GM12878 (cell line): ENCODE data around the gene RASAL1. TPM values are rescaled to one million over a fixed set of nuclear protein-coding genes. Genes with fewer than 3 reads are reported as not detected.

Experiments used
- FOXK2 ChIP-seq: fragments of 450-650 bp; IDR thresholded peaks from 2 replicates; pipeline ENCODE4 v1.6.1; 2017; ENCODE audit warnings: mild to moderate bottlenecking, moderate library complexity
- NR2F1 ChIP-seq: fragments of 450-650 bp; conservative IDR thresholded peaks from 2 replicates; pipeline ENCODE4 v1.6.1; 2017; ENCODE audit warnings: mild to moderate bottlenecking
- PAX8 ChIP-seq: fragments of 450-650 bp; IDR thresholded peaks from 2 replicates; pipeline ENCODE4 v1.6.1; 2017; ENCODE audit warnings: mild to moderate bottlenecking, moderate library complexity
- POLR2A ChIP-seq: IDR thresholded peaks from 2 replicates; pipeline ENCODE4 v1.6.1; 2011; ENCODE audit warnings: low read depth, mild to moderate bottlenecking, low read length
- RCOR1 ChIP-seq: conservative IDR thresholded peaks from 2 replicates; pipeline ENCODE4 v1.6.1; 2012; ENCODE audit warnings: low read depth, low read length, improper control_type of control experiment
- RUNX3 ChIP-seq: IDR thresholded peaks from 2 replicates; pipeline ENCODE4 v1.6.1; 2012; ENCODE audit warnings: low read length, inconsistent platforms
- SPI1 ChIP-seq: IDR thresholded peaks from 2 replicates; pipeline ENCODE4 v1.6.1; 2011; ENCODE audit warnings: low read depth, mild to moderate bottlenecking, low read length, moderate library complexity, borderline replicate concordance; ENCODE audit not compliant: insufficient read depth
- STAT3 ChIP-seq: IDR thresholded peaks from 2 replicates; pipeline ENCODE4 v1.6.1; 2011; ENCODE audit warnings: low read depth, low read length, improper control_type of control experiment
- polyA plus RNA-seq, 11 experiments: library from polyadenylated mRNA; depleted of rRNA in 4 of 11; unstranded in 6 of 11; stranded (reverse) in 5 of 11; fragments of >200 nt; fragmentation: Nextera tagmentation in 4 of 11; fragmentation: Illumina TruSeq in 1 of 11; extraction: Ambion mirVana in 4 of 11; extraction: Trizol in 1 of 11; gene quantifications; 1 replicate in 1 of 11; 2 replicates in 10 of 11; pipeline versions ENCODE4 v1.2.1 to v1.2.3, GENCODE V29; 2011 to 2016; ENCODE audit warnings: inconsistent platforms in 2 of 11, missing spikeins in 2 of 11, low read depth in 1 of 11
- total RNA-seq, 4 experiments: library from RNA; depleted of rRNA in 3 of 4; stranded (reverse); fragments of >200 nt in 3 of 4; fragmentation: Illumina TruSeq in 1 of 4; extraction: Trizol in 1 of 4; gene quantifications; 2 replicates each; pipeline versions ENCODE4 v1.2.1 to v1.2.3, GENCODE V29; 2013 to 2021
- TF ChIP-seq, protein P1 (sequence below): fragments of 450-650 bp; IDR thresholded peaks from 2 replicates; pipeline ENCODE4 v1.6.1; 2017; ENCODE audit warnings: mild to moderate bottlenecking, low read depth, inconsistent platforms; ENCODE audit not compliant: poor library complexity, severe bottlenecking
- TF ChIP-seq, protein P2 (sequence below): fragments of 150-350 bp; IDR thresholded peaks from 2 replicates; pipeline ENCODE4 v1.6.1; 2016; ENCODE audit warnings: low read depth, low read length
- TF ChIP-seq, protein P3 (sequence below): fragments of 450-650 bp; IDR thresholded peaks from 2 replicates; pipeline ENCODE4 v1.6.1; 2017; ENCODE audit warnings: low read depth, mild to moderate bottlenecking, moderate library complexity
- TF ChIP-seq, protein P4 (sequence below): IDR thresholded peaks from 2 replicates; pipeline ENCODE4 v1.6.1; 2012; ENCODE audit warnings: mild to moderate bottlenecking, low read depth, low read length
- TF ChIP-seq, protein P5 (sequence below): fragments of 450-650 bp; IDR thresholded peaks from 2 replicates; pipeline ENCODE4 v1.6.1; 2016; ENCODE audit warnings: mild to moderate bottlenecking
- TF ChIP-seq, protein P6 (sequence below): fragments of 450-650 bp; formaldehyde crosslinking; IDR thresholded peaks from 2 replicates; pipeline ENCODE4 v1.5.0; 2022; ENCODE audit warnings: mild to moderate bottlenecking, missing genetic modification characterization

Gene RASAL1
- total and polyA plus RNA-seq, 10 of the 15 experiments (the other 5 are each of a cell fraction or from before 2014, with no cell fraction given), result 0.12 to 1.0 (median 0.52) TPM; not detected in 6

DNA sequence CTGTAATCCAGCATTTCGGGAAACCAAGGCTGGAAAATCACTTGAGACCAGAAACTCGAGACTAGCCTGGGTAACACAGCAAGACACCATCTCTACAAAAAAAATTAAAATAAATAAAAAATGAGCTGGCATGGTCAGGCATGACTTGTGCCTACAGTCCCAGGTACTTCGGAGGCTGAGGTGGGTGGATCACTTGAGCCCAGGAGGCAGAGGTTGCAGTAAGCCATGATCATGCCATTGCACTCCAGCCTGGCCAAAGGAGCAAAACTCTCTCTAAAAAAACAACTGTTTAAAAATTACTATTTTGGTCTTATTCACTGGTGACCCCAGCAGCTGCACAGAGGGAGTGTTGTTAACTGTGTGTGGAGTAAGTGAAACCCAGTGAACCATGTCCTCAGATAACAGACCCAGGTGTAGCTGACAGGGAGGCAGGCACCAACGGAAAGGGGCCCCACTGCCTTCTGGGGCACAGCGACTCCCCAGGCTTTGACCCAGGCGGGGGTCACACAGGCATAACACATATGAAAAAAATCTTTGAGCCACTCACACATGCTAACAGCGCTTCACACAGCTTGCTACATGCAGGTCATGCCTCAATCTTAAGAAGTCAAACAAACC lies 37.6 kb upstream of the RASAL1 start (continued):
- TF ChIP-seq RCOR1 (no peak), FOXK2 (no peak), NR2F1 (peak; percentile 72; the same call in 1 of the 2 replicates), PAX8 (peak; percentile 87; the same call in 1 of the 2 replicates), POLR2A (no peak), SPI1 (no peak), STAT3 (no peak), RUNX3 (no peak; the same call in 1 of the 2 replicates)
- TF ChIP-seq, protein P1, sequence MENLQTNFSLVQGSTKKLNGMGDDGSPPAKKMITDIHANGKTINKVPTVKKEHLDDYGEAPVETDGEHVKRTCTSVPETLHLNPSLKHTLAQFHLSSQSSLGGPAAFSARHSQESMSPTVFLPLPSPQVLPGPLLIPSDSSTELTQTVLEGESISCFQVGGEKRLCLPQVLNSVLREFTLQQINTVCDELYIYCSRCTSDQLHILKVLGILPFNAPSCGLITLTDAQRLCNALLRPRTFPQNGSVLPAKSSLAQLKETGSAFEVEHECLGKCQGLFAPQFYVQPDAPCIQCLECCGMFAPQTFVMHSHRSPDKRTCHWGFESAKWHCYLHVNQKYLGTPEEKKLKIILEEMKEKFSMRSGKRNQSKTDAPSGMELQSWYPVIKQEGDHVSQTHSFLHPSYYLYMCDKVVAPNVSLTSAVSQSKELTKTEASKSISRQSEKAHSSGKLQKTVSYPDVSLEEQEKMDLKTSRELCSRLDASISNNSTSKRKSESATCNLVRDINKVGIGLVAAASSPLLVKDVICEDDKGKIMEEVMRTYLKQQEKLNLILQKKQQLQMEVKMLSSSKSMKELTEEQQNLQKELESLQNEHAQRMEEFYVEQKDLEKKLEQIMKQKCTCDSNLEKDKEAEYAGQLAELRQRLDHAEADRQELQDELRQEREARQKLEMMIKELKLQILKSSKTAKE, result no peak
- TF ChIP-seq, protein P2, sequence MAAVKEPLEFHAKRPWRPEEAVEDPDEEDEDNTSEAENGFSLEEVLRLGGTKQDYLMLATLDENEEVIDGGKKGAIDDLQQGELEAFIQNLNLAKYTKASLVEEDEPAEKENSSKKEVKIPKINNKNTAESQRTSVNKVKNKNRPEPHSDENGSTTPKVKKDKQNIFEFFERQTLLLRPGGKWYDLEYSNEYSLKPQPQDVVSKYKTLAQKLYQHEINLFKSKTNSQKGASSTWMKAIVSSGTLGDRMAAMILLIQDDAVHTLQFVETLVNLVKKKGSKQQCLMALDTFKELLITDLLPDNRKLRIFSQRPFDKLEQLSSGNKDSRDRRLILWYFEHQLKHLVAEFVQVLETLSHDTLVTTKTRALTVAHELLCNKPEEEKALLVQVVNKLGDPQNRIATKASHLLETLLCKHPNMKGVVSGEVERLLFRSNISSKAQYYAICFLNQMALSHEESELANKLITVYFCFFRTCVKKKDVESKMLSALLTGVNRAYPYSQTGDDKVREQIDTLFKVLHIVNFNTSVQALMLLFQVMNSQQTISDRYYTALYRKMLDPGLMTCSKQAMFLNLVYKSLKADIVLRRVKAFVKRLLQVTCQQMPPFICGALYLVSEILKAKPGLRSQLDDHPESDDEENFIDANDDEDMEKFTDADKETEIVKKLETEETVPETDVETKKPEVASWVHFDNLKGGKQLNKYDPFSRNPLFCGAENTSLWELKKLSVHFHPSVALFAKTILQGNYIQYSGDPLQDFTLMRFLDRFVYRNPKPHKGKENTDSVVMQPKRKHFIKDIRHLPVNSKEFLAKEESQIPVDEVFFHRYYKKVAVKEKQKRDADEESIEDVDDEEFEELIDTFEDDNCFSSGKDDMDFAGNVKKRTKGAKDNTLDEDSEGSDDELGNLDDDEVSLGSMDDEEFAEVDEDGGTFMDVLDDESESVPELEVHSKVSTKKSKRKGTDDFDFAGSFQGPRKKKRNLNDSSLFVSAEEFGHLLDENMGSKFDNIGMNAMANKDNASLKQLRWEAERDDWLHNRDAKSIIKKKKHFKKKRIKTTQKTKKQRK, result no peak
- TF ChIP-seq, protein P3, sequence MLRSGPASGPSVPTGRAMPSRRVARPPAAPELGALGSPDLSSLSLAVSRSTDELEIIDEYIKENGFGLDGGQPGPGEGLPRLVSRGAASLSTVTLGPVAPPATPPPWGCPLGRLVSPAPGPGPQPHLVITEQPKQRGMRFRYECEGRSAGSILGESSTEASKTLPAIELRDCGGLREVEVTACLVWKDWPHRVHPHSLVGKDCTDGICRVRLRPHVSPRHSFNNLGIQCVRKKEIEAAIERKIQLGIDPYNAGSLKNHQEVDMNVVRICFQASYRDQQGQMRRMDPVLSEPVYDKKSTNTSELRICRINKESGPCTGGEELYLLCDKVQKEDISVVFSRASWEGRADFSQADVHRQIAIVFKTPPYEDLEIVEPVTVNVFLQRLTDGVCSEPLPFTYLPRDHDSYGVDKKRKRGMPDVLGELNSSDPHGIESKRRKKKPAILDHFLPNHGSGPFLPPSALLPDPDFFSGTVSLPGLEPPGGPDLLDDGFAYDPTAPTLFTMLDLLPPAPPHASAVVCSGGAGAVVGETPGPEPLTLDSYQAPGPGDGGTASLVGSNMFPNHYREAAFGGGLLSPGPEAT, result no peak
- TF ChIP-seq, protein P4, sequence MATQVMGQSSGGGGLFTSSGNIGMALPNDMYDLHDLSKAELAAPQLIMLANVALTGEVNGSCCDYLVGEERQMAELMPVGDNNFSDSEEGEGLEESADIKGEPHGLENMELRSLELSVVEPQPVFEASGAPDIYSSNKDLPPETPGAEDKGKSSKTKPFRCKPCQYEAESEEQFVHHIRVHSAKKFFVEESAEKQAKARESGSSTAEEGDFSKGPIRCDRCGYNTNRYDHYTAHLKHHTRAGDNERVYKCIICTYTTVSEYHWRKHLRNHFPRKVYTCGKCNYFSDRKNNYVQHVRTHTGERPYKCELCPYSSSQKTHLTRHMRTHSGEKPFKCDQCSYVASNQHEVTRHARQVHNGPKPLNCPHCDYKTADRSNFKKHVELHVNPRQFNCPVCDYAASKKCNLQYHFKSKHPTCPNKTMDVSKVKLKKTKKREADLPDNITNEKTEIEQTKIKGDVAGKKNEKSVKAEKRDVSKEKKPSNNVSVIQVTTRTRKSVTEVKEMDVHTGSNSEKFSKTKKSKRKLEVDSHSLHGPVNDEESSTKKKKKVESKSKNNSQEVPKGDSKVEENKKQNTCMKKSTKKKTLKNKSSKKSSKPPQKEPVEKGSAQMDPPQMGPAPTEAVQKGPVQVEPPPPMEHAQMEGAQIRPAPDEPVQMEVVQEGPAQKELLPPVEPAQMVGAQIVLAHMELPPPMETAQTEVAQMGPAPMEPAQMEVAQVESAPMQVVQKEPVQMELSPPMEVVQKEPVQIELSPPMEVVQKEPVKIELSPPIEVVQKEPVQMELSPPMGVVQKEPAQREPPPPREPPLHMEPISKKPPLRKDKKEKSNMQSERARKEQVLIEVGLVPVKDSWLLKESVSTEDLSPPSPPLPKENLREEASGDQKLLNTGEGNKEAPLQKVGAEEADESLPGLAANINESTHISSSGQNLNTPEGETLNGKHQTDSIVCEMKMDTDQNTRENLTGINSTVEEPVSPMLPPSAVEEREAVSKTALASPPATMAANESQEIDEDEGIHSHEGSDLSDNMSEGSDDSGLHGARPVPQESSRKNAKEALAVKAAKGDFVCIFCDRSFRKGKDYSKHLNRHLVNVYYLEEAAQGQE, result no peak
- TF ChIP-seq, protein P5, sequence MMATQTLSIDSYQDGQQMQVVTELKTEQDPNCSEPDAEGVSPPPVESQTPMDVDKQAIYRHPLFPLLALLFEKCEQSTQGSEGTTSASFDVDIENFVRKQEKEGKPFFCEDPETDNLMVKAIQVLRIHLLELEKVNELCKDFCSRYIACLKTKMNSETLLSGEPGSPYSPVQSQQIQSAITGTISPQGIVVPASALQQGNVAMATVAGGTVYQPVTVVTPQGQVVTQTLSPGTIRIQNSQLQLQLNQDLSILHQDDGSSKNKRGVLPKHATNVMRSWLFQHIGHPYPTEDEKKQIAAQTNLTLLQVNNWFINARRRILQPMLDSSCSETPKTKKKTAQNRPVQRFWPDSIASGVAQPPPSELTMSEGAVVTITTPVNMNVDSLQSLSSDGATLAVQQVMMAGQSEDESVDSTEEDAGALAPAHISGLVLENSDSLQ, result no peak
- TF ChIP-seq, protein P6, sequence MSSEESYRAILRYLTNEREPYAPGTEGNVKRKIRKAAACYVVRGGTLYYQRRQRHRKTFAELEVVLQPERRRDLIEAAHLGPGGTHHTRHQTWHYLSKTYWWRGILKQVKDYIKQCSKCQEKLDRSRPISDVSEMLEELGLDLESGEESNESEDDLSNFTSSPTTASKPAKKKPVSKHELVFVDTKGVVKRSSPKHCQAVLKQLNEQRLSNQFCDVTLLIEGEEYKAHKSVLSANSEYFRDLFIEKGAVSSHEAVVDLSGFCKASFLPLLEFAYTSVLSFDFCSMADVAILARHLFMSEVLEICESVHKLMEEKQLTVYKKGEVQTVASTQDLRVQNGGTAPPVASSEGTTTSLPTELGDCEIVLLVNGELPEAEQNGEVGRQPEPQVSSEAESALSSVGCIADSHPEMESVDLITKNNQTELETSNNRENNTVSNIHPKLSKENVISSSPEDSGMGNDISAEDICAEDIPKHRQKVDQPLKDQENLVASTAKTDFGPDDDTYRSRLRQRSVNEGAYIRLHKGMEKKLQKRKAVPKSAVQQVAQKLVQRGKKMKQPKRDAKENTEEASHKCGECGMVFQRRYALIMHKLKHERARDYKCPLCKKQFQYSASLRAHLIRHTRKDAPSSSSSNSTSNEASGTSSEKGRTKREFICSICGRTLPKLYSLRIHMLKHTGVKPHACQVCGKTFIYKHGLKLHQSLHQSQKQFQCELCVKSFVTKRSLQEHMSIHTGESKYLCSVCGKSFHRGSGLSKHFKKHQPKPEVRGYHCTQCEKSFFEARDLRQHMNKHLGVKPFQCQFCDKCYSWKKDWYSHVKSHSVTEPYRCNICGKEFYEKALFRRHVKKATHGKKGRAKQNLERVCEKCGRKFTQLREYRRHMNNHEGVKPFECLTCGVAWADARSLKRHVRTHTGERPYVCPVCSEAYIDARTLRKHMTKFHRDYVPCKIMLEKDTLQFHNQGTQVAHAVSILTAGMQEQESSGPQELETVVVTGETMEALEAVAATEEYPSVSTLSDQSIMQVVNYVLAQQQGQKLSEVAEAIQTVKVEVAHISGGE (CRISPR knock-in tag), result no peak
